Measurements from ENCODE around the gene IGF2R. TPM values are rescaled to one million over a fixed set of nuclear protein-coding genes. Genes with fewer than 3 reads are reported as not detected.

The IGF2R gene
- polyA plus RNA-seq, 5 donors = 44.1 to 64.2 (median 52.2) TPM

GRCh38 chr6:159973406-159973805 lies 4.5 kb downstream of the IGF2R start:
- no peak for DNase-seq

GRCh38 chr6:159973951-159974350 lies 5.1 kb downstream of the IGF2R start:
- DNase-seq = no peak

GRCh38 chr6:159974932-159975331 lies 6.0 kb downstream of the IGF2R start:
- DNase-seq = no peak

GRCh38 chr6:159976686-159977254 lies 7.9 kb downstream of the IGF2R start:
- DNase-seq = no peak

DNA sequence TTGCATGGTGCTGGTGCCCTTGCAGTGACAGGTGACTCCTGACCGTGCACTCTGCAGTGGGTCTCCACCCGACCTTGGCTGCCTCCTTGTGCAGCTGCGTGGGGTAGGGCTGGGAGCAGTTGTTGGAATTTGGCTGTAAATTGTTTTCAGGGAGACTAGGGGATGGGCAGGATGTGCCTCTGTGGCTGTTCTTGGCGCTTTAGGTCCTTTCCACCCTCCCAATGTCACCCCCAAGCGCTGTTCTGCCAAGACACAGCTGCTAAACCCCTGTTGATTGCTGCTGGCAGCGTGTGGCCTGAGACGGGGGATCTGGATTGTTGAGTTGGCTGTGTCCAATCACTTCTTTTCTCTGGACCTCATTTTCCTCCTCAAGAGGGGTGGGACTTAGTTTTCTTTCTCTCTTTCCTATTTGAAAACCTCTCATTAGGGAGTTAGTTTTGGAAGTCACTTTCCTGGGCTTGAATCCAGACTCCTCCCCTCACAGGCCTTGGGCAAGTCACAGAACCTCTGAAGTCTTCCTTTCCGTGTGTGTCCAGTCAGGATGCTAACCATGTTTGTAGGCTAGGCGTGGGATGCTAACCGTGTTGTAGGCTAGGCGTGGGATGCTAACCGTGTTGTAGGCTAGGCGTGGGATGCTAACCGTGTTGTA lies 8.5 kb downstream of the IGF2R start:
- DNase-seq = peak; percentile 80 to 82

DNA sequence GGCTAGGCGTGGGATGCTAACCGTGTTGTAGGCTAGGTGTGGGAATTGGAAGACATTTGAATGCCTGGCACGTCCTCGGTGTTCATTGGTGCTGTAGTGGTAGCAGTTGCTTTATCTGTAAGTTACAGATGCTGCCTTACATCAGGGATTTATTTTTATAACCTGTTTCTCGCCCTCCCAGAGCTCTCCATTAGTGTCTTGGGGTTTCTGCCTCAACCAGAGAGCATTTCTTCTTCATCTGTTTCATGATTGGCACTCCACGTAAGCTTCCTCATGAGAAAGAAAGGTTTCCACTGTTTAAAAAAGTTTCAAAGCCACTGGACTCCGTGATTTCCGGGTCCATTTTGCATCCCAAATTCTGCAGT lies 9.0 kb downstream of the IGF2R start:
- DNase-seq = no peak

GRCh38 chr6:159978291-159979135 lies 9.6 kb downstream of the IGF2R start:
- no peak for DNase-seq

- no peak for DNase-seq
Observed at GRCh38 chr6:159979136-159979874, 10.4 kb downstream of the IGF2R start.

DNA sequence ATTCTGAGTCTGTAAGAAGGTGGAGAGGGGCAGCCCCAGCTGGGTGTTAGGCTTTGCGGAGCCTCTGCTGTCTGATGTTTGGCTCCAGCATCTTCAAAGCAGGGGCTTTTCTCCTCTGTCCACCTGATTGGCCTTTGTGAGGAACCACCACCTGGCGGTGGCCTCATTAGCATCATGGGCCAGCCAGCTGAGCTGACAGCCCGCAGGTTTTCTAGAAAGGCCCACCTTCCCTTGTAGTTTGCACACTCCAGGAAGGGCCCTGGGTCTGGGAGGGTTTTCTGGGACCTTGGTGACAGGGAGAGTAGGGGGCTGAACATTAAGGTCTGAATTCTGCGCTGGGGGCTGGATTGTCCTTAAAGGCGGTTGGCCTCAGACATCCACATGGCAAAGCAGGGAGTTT lies 11.6 kb downstream of the IGF2R start:
- DNase-seq = no peak

GRCh38 chr6:159981071-159981402 lies 12.2 kb downstream of the IGF2R start:
- no peak for DNase-seq

GRCh38 chr6:159981403-159982245 lies 12.7 kb downstream of the IGF2R start:
- DNase-seq = peak in 1 of 2 donors; percentile 39

- DNase-seq = no peak
Observed at GRCh38 chr6:159982731-159983506, 14.0 kb downstream of the IGF2R start.

DNA sequence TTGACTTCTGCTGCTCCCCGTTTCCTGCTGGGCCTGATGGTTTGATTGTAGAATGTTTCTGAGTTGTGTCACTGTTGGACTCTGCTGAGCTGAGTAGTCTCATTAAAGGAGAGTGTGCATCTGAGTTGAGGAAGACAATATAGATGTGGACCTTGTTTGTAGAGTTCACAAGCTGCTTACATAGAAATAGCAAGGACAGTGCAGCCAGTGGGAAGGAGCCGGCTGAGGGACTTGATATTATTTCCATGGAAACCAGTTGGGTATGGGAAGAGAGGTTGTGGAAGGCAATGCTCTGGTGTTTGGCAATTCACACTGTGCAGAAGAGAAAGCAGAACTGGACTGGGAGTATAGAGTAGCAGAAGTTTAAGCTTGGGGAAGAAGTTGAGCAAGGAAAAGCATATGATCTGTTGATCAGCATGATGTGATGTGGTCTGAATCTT lies 14.8 kb downstream of the IGF2R start:
- DNase-seq = no peak

DNA sequence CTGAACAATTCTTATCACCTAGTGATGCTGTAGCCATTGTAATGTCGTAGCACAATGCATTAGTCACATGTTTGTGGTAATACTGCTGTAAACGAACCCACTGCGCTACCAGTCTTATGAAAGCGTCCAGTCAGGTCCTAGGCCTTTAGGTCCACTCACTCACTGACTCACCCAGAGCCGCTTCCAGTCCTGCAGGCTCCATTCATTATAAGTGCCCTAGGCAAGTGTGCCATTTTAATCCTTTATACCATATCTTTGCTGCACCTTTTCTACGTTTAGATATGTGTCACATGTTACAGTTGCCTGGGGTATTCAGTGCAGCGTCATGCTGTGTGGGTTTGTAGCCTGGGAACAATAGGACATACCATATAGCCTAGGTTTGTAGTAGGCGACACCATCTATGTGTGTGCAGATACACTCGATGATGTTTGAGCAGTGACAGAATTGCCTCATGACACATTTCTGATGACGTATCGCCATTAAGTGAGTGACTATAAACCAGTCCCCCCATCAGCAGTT lies 15.4 kb downstream of the IGF2R start:
- DNase-seq = no peak

DNA sequence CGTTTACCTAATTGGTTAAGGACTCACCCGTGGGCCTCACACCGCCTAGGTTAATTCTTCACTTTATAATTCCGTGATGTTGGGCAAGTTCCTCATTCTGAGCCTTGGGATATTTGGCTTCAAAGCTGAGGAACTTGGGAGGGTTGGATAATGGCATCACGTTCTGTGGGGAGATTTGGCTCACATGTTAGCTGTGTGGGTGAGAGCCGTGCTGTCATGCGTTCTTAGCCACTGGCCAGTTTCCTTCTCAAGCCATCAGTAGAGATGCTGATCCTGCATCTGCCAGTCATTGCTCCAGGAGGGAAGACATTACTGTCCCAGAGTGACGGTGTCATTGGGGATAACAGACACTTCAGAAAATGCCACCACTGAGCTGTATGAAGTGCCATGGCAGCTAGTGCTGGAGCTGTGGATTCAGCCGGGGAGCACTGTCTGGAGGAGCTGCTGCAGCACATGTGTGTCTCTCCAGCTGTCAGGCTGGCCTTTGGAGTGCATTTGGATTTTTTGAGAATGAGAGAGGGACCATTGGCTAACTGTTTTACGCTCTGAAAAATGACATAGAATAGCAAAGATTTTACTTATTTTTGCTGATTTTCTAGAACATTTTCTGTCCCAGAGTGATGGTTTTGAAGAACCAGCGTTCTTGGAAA lies 16.5 kb downstream of the IGF2R start:
- no peak for DNase-seq

- no peak for DNase-seq
Observed at GRCh38 chr6:159988983-159989454, 20.1 kb downstream of the IGF2R start.

GRCh38 chr6:159989492-159990480 lies 20.9 kb downstream of the IGF2R start:
- DNase-seq = no peak

DNA sequence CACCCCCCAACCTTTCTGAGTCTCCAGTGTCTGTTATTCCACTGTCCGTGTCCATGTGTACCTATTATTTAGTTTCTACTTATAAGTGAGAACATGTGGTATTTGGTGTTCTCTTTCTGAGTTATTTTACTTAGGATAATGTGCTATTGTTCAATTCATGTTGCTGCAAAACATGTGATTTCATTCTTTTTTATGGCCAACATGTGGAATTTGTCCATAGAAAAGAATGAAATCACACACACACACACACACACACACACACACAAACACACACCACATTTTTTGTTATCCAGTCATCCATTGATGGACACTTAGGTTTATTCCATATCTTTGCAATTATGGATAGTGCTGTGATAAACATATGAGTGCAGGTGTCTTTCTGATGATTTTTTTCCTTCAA lies 23.5 kb downstream of the IGF2R start:
- DNase-seq = no peak
